Epithelial cell of proximal tubule (primary cell): ENCODE data around the gene CENPN. TPM values are rescaled to one million over a fixed set of nuclear protein-coding genes. Genes with fewer than 3 reads are reported as not detected.

Source experiments
- DNase-seq: peaks from one replicate; pipeline ENCODE4 v3.0.0-alpha.2; 2011; ENCODE audit warnings: low read depth
- H3K4me3 ChIP-seq: 2 replicates; pipeline ENCODE4 v1.5.1; 2011; ENCODE audit warnings: low read depth, mild to moderate bottlenecking, low read length
- total RNA-seq: library from RNA; depleted of rRNA; stranded (reverse); fragments of >200 nt; gene quantifications from 2 replicates; pipeline ENCODE4 v1.2.3, GENCODE V29; 2015
- TF ChIP-seq, protein P1 (sequence below): conservative IDR thresholded peaks from 2 replicates; pipeline ENCODE4 v1.5.1; 2012; ENCODE audit warnings: low read depth, mild to moderate bottlenecking, low read length

Gene CENPN
- total RNA-seq, 1 donor from 2014 or later, result 49.2 TPM

DNA sequence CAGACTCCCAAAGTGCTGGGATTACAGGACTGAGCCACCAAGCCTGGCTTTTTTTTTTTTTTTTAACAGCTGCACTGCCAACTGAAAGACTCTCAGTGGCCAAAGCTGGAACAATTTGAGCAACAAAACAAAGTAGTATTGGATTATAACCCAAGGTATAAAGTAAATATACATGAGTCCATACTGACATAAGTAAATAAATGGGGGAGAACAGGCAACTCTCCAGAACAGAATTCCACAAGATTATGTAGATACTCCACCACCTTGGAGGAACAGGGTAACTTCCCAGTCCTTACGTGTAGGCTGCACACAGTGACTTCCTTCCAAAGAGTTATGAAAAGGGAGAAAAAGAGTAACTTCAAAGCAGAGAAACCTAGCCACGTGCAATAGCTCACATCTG lies 16.0 kb upstream of the CENPN start:
- H3K4me3 ChIP-seq, result no peak overlapping the region

DNA sequence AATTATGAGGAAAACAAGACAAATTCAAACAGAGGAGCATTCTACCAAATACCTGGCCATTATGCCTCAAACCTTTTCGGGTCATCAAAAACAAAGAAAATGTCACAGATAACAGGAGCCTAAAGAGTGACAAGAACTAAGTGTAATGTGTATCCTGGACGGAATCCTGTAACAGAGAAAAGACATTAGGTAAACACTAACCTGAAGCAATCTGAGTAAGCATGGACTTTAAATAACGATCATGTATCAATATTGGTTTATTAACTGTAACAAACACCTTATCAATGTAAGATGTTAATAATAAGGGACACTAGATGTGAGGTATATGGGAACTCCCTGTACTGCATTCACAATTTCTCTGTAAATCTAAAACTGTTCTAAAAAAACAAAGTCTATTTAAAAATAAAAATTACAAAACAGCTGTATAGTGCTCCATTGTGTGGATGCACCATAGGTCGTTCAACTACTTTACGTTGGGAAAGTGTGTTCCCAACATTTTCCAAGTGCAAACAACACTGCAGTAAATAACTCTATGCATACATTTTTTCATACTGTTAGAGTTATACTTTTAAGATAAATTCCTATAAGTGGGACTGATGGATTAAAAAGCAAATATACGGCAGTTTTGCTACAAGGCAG lies 15.1 kb upstream of the CENPN start:
- DNase-seq, result no peak
- TF ChIP-seq, protein P1, sequence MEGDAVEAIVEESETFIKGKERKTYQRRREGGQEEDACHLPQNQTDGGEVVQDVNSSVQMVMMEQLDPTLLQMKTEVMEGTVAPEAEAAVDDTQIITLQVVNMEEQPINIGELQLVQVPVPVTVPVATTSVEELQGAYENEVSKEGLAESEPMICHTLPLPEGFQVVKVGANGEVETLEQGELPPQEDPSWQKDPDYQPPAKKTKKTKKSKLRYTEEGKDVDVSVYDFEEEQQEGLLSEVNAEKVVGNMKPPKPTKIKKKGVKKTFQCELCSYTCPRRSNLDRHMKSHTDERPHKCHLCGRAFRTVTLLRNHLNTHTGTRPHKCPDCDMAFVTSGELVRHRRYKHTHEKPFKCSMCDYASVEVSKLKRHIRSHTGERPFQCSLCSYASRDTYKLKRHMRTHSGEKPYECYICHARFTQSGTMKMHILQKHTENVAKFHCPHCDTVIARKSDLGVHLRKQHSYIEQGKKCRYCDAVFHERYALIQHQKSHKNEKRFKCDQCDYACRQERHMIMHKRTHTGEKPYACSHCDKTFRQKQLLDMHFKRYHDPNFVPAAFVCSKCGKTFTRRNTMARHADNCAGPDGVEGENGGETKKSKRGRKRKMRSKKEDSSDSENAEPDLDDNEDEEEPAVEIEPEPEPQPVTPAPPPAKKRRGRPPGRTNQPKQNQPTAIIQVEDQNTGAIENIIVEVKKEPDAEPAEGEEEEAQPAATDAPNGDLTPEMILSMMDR, result no peak

More for the DNA sequence above, 16.0 kb upstream of the CENPN start:
- TF ChIP-seq, protein P1, result no peak
- no peak for DNase-seq

DNA sequence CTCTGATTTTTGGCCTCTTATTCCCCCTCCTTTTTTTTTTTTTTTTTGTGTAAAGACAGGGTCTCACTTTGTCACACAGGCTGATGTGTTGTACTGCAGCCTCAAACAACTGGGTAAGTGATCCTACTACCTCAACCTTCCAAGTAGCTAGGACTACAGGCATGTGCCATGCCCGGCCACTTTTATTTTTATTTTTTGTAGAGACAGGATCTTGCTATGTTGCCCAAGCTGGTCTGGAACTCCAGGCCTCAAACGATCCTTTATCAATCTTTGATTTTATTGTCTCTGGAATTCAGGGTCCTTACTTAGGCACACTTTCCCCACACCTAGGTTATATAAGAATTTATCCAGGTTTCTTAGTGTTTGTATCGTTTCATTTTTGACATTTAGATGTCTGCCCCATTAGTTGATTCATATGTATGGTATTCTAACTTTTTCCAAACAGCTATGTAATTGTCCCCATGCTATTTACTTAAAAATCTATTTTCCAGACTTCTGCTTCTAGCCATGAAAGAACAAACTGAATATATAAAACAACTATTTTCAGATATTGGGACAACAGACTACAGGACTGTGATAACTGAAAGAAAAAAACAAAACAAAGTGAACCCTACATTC lies 14.2 kb upstream of the CENPN start:
- TF ChIP-seq, protein P1, result no peak
- DNase-seq, result no peak
- no peak overlapping the region for H3K4me3 ChIP-seq

More for the DNA sequence above, 15.1 kb upstream of the CENPN start:
- no peak overlapping the region for H3K4me3 ChIP-seq

DNA sequence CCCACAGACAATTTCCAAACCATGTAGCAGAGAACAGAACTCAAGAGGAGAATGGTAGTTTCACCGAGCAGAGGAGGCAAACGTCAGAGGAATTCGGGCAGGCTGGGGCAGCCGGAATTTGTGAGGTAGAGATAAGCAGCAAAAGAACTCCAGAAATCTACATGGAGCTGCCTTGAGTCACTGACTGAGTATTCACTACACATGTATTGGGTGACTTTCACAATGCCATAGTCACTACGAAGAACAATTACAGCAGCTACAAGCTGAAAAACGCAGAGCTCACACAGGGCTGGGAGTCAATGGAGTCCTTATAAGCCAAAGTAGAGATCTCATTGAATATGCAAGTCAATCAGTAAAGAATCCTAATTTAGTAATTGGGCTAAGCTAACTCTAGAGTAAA lies 13.7 kb upstream of the CENPN start:
- TF ChIP-seq, protein P1, result no peak
- no peak overlapping the region for H3K4me3 ChIP-seq
- no peak for DNase-seq

DNA sequence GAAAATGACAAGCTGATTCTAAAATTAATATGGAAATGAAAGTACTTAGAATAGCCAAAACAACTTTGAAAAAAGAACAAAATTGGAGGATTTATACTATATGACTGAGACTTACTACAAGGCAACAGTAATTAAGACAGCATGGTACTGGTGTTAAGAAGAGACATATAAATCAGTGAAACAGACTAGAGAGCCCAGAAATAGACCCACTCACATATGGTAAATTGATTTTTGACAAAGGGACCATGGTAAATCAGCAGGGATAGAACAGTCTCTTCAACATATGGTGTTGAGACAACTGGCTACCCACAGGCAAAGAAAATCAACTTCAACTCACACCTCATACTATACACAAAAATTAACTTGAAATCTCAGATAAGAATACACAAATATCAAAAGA lies 13.2 kb upstream of the CENPN start:
- DNase-seq, result no peak
- TF ChIP-seq, protein P1, result no peak
- no peak overlapping the region for H3K4me3 ChIP-seq

DNA sequence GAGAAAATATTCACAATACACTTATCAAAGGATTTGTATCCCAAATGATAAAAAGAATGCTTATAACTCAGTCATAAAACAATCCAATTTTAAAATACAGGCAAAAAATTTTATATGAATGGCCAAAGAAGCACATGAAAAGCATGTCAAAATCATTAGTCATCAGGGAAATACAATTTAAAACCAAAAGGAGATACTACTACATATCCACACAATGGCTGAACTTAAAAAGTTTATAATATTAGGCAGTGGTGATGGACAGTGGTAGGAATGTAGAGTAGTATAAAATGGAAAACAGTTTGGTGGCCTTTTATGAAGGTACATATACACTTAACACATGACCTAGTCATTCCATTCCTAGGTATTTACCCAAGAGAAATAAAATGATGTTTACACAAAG lies 12.6 kb upstream of the CENPN start:
- no peak for DNase-seq
- H3K4me3 ChIP-seq, result no peak overlapping the region
- TF ChIP-seq, protein P1, result no peak

DNA sequence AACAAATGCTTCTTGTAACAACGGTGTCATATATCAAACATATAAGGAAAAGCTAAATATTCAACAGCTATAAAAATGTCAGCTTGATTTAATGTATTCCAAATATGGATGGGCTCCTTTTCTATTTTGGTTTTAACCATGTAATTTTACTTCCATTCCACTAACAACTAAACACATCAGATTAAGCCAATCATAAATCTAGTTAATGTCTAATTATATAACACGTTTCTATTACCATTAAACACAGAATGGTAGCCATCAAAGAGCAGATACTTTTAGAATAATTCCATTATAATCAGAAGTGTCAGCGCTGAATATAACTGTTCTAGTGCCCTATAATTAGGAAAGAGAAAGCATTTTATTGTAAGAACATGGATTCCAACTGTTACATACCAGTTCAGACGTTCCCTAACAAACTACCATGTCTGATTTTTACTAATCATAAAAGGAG lies 10.3 kb upstream of the CENPN start:
- no peak overlapping the region for H3K4me3 ChIP-seq
- TF ChIP-seq, protein P1, result no peak
- no peak for DNase-seq
